ENCODE measurements around the gene STK17B.
"Not testable (repeated sequence)": the region's sequence is repeated elsewhere in the genome, so short reads cannot be mapped to it uniquely, and the experiment has no call there.

Gene STK17B

DNA sequence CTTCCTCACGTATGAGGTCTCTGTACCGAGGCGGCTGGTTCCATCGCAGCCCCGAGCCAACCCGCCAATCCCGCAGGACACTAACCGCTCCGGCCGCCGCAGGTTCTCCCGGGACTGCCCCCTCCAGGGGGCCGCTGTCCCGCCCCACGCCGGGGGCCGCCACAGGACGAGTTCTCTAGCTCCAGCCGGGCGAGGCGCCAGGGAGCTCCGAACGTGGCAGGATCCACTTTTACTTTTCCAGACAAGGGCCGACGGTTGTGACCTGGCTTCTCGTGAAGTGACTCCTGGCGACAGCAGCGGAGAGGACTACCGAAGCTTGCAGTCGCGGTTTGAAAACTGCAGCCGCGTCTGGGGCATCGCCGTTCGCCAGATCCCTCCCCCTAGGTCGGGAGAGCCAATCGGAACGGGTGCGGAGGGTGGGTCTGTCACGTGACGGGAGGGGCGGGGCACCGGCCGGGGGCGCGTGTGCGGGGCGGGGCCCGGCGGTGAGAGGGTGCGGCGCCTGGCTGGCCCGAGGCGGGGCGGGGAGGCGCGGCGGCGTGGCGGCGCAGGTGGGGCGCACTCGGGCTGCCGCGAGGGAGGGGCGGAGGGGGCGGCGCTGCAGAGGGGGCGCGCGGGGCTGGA lies at the start of gene STK17B:
STK17B (minus strand) TSS at position 331 of the 624 bp plus-strand sequence. CDS start 8,195 bp downstream, outside the sequence.
- DNase-seq, result peak; percentile 82

- no peak for DNase-seq
Observed at GRCh38 chr2:196220671-196221070, 49.3 kb upstream of the STK17B start.

DNA sequence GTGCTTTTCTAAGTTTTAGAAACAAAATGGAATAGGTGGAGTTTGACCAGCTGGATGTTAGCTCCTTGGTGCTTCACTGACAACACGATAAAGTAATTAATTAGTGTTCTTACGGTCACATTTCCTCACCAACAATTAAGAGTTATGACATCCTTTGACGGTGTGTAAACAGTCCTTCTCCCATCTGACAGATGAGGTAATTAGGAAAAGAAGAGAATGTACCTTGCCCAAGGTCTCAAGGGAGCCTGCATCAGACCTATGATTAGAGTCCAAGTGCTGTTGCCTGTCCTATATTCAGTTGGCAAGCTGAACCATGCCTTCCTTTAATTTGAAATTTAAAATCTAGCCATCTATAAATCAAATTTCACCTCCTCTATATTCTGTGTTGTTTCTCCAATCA lies 48.3 kb upstream of the STK17B start:
- no peak for DNase-seq

- no peak for DNase-seq
Observed at GRCh38 chr2:196218106-196218505, 46.7 kb upstream of the STK17B start.

DNA sequence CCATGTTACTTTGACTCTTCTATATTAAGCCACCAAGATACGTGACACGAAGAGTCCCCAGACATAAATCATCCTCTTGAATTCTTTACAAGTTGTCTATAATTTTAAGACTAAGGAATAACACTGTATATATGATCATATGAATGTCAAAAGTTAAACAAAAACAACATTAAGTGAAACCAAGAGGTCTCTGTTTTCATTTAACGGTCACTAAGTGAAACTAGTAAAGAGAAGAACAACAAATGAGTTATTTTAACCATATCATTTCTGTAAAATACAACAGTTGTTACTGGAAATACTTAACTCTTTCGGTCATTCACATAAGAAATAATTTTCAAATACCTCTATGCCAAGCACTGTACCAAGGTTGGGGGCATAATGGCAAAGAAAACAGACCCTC lies 45.7 kb upstream of the STK17B start:
- DNase-seq, result no peak

DNA sequence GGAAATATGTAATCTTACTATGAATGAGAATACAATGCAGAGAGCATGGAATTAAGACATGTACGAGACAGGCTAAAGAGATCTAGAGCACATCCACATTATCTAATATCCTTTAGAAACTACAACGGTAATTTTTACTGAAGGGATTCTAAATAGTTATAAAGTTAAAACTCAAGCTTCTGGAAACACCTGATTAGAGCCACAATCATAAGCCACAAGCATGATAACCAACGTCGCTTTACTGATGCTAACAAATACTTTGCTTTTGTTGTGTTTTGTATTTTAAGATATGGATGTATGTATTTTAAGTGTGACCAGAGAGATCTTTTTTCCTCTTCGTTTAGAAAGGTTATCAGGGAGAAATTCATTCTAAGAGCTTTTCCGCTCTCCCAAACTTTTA lies 44.0 kb upstream of the STK17B start:
- DNase-seq, result no peak

GRCh38 chr2:196214156-196214555 lies 42.8 kb upstream of the STK17B start:
- no peak for DNase-seq

DNA sequence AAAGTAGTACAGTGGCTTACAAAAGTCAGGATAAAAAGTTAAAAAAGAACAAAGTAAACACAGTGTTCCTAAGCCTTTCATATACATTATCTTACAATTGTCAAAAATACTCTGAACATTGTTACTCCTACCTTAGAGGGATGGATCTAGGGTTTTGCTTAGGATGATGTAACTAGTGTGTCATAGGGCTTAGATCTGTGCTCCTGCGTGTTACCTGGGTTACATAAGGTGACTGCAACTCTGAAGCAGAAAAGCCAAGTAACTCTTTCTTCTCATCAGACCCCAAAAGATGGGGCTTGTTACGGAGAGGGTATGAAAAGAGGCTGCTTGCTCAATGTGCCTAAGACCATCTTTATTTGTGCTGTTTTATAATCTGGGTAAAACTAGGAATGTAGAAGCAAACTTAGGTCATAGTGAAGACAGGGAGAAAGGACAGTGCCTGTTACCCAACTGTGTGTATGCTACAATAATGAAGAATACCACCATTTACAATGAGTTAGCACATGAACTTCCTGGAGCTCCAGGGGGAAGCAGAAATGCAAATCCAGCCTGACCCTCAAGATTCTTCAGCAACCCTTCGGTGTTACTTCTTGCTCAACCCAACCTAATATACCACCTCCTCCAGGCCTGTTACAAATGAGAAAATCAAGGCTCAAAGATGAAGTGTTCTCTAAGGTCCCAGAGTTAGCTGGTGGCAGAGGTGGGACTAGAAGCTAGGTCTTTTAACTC lies 42.0 kb upstream of the STK17B start:
- no peak for DNase-seq

GRCh38 chr2:196208915-196209314 lies 37.5 kb upstream of the STK17B start:
- no peak for DNase-seq

GRCh38 chr2:196206804-196207203 lies 35.4 kb upstream of the STK17B start:
- DNase-seq, result no peak

DNA sequence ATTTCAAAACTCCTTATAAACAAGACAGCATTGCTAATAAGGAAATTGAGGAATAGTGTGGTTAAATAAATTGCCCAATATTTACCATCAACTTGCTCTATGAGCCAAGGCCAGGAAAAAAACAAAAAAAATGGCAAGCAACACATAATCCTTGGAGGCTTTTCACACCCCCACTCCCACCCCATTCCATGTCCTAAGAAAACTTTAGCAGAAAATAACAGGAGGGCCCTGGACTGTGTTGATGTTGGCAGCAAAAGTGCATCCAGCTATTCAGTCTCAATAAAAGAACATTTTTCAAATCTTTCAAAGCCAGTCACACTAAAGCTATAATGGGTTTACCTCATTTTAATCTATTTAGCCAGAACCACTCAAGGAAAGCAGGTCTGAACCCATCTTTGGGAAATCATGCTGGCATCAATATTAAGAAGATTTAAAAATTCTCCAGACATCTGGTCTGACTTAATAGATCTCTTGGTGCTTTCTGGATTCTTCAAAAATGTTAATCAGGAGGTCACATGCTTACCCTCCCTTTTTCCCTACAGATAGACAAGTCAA lies 34.6 kb upstream of the STK17B start:
- peak; percentile 82 for DNase-seq

DNA sequence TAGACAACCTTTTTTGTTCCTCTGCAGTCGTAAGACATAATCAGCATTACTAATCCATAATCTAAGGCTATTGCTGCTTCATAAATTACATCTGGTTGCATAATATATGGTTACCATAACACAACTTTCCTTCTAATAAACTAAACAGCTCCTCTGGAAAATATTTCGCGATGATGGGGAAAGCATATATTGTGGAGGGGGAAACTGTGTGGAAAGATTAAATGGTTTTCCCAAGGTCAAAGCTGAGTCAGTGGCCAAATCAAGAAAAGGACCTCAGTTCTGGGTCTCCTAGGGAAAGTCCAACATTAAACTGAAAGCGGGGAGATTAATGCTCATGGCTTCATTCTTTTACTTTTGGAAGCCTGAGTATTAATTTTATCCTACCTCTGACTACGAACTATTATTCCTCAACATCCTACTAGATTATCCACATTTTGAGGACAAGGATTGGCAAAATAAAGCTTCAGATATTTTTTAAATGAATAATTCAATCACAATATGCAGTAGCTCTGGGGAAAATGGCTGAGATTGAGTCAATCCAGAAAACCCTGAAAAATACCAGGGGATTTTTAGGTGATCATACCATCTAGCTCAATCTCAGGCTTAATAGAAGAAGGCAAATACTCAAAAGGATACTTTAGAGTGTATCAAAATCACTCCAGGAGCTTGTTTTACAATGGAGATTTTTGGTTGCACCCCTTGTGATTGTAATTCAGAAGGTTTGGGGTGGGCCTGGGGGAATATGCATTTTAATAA lies 33.8 kb upstream of the STK17B start:
- DNase-seq, result peak; percentile 31

DNA sequence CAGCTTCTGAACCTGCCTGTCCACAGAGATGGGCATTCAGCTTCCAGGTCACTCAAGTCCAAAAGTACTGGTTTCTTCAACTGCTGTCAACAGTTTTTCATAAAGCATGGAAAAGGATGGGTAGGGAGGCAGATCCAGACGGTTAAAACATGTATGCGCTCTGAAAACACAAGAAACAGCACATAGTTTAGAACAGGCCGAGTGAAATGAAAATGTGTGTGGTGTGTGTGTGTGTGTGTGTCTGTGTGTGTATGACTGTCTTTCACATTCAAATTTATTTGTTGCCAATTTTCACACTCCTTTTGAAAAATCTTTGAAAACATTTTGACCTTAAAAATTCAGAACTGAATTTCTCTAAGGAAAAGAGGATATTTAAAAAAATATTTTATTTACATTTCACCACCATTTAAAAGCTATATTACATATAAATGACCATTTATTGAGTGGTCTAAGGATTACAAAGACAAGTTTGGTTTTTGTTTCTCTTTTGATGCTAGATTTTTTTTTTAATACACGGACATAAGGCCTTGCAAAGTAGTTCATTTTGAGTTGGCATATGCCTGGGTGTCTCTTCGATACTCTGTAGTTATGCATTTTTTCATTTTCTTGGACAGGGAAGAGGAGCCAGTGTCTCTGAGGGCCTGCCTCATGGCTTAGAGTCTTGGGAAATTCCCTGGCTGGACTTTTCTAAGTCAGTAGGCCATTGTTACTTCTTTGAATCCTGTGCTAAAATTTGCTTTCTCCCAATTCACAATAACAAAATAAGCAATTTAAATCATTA lies 30.0 kb upstream of the STK17B start:
- no peak for DNase-seq

DNA sequence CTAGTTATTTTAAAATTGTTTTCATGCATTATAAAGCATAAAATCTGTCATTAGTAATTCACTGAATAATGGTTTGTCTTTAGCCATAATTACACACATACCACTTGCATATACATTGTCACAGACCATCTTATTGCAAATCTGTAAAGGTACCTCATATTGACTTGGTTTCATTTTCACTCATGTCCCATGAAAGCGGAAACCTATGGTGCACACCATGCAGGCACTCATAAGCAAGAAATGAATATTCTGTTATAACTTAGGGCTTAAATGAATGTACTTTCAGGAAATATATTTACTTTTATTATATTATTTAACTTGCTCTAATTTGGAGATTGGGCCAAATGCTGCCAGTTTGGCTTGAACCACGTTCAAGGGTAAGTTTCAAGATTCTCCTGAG lies 29.2 kb upstream of the STK17B start:
- no peak for DNase-seq

- DNase-seq, result no peak
Observed at GRCh38 chr2:196195758-196196157, 24.4 kb upstream of the STK17B start.

GRCh38 chr2:196195302-196195701 lies 23.9 kb upstream of the STK17B start:
- peak; percentile 59 for DNase-seq

- no peak for DNase-seq
Observed at GRCh38 chr2:196191541-196191940, 20.2 kb upstream of the STK17B start.

- DNase-seq, result no peak
Observed at GRCh38 chr2:196187898-196188458, 16.6 kb upstream of the STK17B start.

GRCh38 chr2:196187175-196187700 lies 15.9 kb upstream of the STK17B start:
- not testable (repeated sequence) for DNase-seq

- no peak for DNase-seq
Observed at GRCh38 chr2:196186266-196186980, 15.0 kb upstream of the STK17B start.

GRCh38 chr2:196184921-196185320 lies 13.5 kb upstream of the STK17B start:
- DNase-seq, result no peak
